ENCODE results near the gene TRIO. TPM values are rescaled to one million over a fixed set of nuclear protein-coding genes. Genes with fewer than 3 reads are reported as not detected.

TRIO gene
- total and polyA plus RNA-seq, 10 of the 15 experiments (the other 5 are each of a cell fraction or from before 2014, with no cell fraction given), result 5.1 to 96.4 (median 44.6) TPM

- no peak for TF ChIP-seq CEBPZ (IDR thresholded peaks at IDR 0.05; ENCODE audit: low read depth, low read length)
Observed at GRCh38 chr5:14187660-14188059, 44.5 kb downstream of the TRIO start (continued).

- WGBS (ENCODE audit: insufficient coverage, insufficient replicate concordance, low lambda C conversion rate, missing lambda C conversion rate), result 92% methylated on average over 4 of the region's 4 CpGs
- ChIA-PET POLR2A (interaction anchor here (1.6 to 1.8 kb wide), 2 partner anchors 11 to 14 kb away, joined by 5 to 6 read pairs; no protein-coding TSS in a partner anchor), SMC1A (ENCODE audit: uncharacterized antibody, unreplicated experiment) (interaction anchor here (0.8 to 2.0 kb wide), 7 partner anchors 9 to 29 kb away, joined by 3 to 5 read pairs (median 3); no protein-coding TSS in a partner anchor), RAD21 (ENCODE audit: unreplicated experiment) (no interaction called here), CTCF (interaction anchor here (0.7 to 1.1 kb wide), 2 partner anchors 30 to 82 kb away, joined by 3 to 4 read pairs; no protein-coding TSS in a partner anchor)
- H3K36me3 ChIP-seq (ENCODE audit: control insufficient read depth in 2 of 2, insufficient read depth in 2 of 2, low read length in 1 of 2), result peaks cover 0 to 5% of the 10 kb centered on the region in 2 experiments; a peak in 2 of 4 replicates
- no peak for DNase-seq (ENCODE audit: low read depth, low spot score)
- in situ Hi-C loops (cut with MboI), result no loop called here
- H2AFZ ChIP-seq (ENCODE audit: control insufficient read depth, low read depth, low read length), result no peak overlapping the region
- H4K20me1 ChIP-seq (ENCODE audit: control insufficient read depth, insufficient read depth), result no peaks in the 10 kb centered on the region; the same call in 1 of the 2 replicates
- no peaks in the 10 kb centered on the region for H3K9me3 ChIP-seq (replicated peaks; ENCODE audit: control insufficient read depth, insufficient read depth, low read length)
- H3K27me3 ChIP-seq (replicated peaks in 1 of 2; ENCODE audit: control insufficient read depth in 2 of 2, insufficient read depth in 2 of 2, low read length in 1 of 2), result no peaks in the 10 kb centered on the region
- intact Hi-C loops (cut with micrococcal nuclease; ENCODE audit: unreplicated experiment), result no loop called here
- no peak for ATAC-seq
- no peak overlapping the region for H3K4me2 ChIP-seq (ENCODE audit: control insufficient read depth, insufficient read depth)
- FAIRE-seq, result no peak
- peaks cover 91% of the 10 kb centered on the region for H3K79me2 ChIP-seq (ENCODE audit: control insufficient read depth, insufficient read depth, low read length)
- no peak overlapping the region for H3K27ac ChIP-seq (ENCODE audit: control insufficient read depth, insufficient read depth)
- no peak overlapping the region for H3K4me3 ChIP-seq
- no TSS peak for BruUV-seq (replicated peaks)
- TF ChIP-seq MTA2 (IDR thresholded peaks at IDR 0.05; ENCODE audit: low read depth), result no peak
- no peak for TF ChIP-seq GABPA (IDR thresholded peaks at IDR 0.05; ENCODE audit: low read depth)
- TF ChIP-seq POLR2AphosphoS5 (IDR thresholded peaks at IDR 0.05; ENCODE audit: low read length), result no peak
- no peak for TF ChIP-seq SMARCA5 (IDR thresholded peaks at IDR 0.05)
- TF ChIP-seq ATF2 (IDR thresholded peaks at IDR 0.05; ENCODE audit: low read length), result no peak
- TF ChIP-seq ZNF217 (IDR thresholded peaks at IDR 0.05), result no peak
- H3K4me1 ChIP-seq (ENCODE audit: control insufficient read depth, insufficient read depth, low read length), result peaks cover 11% of the 10 kb centered on the region
- no peak overlapping the region for H3K9ac ChIP-seq (ENCODE audit: control insufficient read depth, insufficient read depth, low read length)
Observed at GRCh38 chr5:14188778-14189177, 45.6 kb downstream of the TRIO start.
